Activated naive CD4-positive, alpha-beta T cell treated with anti-CD3 and anti-CD28 coated beads, Interleukin-2, amount 50 U/mL, for 24 hours (primary cell): ENCODE data around the gene GARIN5A.

Experiments
- H3K27ac Mint-ChIP-seq: one replicate; pipeline ENCODE4 v1.8.0; 2021; ENCODE audit warnings: mild to moderate bottlenecking, mixed read lengths
- H3K27me3 Mint-ChIP-seq: one replicate; pipeline ENCODE4 v1.8.0; 2021; ENCODE audit warnings: mixed read lengths
- H3K36me3 Mint-ChIP-seq: one replicate; pipeline ENCODE4 v1.8.0; 2021; ENCODE audit warnings: mixed read lengths
- H3K4me1 Mint-ChIP-seq: one replicate; pipeline ENCODE4 v1.8.0; 2021; ENCODE audit warnings: mixed read lengths
- H3K4me3 Mint-ChIP-seq: one replicate; pipeline ENCODE4 v1.8.0; 2021; ENCODE audit warnings: mild to moderate bottlenecking, mixed read lengths
- H3K9me3 Mint-ChIP-seq: one replicate; pipeline ENCODE4 v1.8.0; 2021; ENCODE audit warnings: mixed read lengths

Gene GARIN5A

DNA sequence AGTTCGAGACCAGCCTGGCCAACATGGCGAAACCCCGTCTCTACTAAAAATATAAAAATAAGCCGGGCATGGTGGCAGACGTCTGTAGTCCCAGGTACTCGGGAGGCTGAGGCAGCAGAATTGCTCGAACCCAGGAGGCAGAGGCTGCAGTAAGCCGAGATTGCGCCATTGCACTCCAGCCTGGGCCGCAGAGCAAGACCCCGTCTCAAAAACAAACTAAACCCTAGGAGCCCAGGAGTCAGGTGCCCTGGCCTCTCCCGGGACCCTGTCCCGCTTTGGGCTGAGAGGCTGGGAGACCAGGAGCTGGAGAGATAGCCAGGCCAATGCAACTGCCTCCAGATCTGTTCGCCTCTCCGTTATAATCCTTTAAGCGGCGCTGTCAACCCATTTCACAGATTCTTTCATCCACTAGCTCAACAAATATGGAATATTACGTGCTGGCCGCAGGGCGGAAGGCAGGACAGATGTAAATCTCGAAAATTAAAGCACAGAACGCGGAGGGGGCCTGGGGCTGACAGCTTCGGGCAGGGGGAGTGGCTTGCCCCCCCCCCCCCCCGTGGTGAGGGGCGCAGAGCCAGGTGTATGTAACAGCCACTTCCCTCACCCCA is 49.2 kb downstream of the GARIN5A start:
- H3K9me3 Mint-ChIP-seq, result no peaks in the 10 kb centered on the region
- H3K4me1 Mint-ChIP-seq, result peaks cover 17% of the 10 kb centered on the region
- H3K27ac Mint-ChIP-seq, result no peak overlapping the region
- peaks cover 2% of the 10 kb centered on the region for H3K27me3 Mint-ChIP-seq
- no peaks in the 10 kb centered on the region for H3K36me3 Mint-ChIP-seq
- peak overlapping the region; percentile 26 for H3K4me3 Mint-ChIP-seq

DNA sequence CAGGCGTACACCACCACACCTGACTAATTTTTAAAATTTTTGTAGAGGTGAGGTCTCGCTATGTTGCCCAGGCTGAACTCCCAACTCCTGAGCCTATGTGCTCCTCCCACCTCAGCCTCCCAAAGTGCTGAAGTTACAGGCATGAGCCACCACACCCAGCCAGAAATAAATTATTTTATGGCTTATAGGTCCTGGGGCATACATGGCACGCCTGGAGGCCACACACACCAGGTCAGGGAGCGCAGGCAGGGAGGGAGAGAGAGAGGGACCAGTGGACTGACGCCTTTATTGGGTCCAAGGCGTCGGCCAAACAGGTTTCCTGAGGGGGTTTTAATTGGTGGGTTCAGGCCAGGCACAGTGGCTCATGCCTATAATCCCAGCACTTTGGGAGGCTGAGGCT is 51.1 kb downstream of the GARIN5A start:
- H3K36me3 Mint-ChIP-seq, result no peaks in the 10 kb centered on the region
- H3K27ac Mint-ChIP-seq, result no peak overlapping the region
- no peaks in the 10 kb centered on the region for H3K9me3 Mint-ChIP-seq
- no peak overlapping the region for H3K4me3 Mint-ChIP-seq
- peaks cover 6% of the 10 kb centered on the region for H3K4me1 Mint-ChIP-seq
- H3K27me3 Mint-ChIP-seq, result peaks cover 8% of the 10 kb centered on the region

GRCh38 chr19:50423279-50424113 is 53.2 kb downstream of the GARIN5A start:
- Mint-ChIP-seq H3K4me1 (peaks cover 12% of the 10 kb centered on the region), H3K27ac (no peak overlapping the region), H3K4me3 (no peak overlapping the region), H3K27me3 (peaks cover 19% of the 10 kb centered on the region), H3K9me3 (no peaks in the 10 kb centered on the region), H3K36me3 (peaks cover 1% of the 10 kb centered on the region)

DNA sequence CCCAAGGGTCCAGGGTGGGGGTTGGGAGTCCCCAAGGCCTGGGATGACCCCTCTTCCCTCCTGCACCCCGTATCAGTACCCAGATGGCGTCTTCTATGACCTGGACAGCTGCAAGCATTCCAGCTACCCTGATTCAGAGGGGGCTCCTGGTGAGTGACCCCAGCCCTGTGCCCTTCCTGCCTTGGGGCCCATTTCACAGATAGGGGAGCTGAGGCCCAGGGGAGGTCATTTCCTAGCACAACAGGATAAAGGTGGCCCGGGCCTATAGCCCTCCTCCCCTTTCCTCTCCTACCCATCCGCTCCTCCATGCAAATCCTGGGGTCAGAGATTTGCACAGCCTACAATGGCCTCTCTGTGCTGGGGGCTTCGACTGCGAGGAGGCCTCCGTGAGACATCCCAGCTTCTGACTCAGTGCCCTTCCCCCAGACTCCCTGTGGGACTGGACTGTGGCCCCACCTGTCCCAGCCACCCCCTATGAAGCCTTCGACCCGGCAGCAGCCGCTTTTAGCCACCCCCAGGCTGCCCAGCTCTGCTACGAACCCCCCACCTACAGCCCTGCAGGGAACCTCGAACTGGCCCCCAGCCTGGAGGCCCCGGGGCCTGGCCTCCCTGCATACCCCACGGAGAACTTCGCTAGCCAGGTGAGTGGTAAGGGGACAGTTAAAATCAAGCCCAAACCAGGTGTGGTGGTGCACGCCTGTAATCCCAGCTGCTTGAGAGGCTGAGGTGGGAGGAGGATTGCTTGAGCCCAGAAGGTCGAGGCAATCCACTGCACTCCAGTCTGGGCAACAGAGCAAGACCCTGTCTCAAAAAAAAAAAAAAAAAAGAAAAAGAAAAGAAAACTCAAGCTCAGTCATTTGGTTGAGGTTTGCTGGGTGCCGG is 54.0 kb downstream of the GARIN5A start:
- peaks cover 1% of the 10 kb centered on the region for H3K36me3 Mint-ChIP-seq
- peaks cover 12% of the 10 kb centered on the region for H3K4me1 Mint-ChIP-seq
- H3K4me3 Mint-ChIP-seq, result no peak overlapping the region
- peaks cover 19% of the 10 kb centered on the region for H3K27me3 Mint-ChIP-seq
- H3K9me3 Mint-ChIP-seq, result no peaks in the 10 kb centered on the region
- no peak overlapping the region for H3K27ac Mint-ChIP-seq

DNA sequence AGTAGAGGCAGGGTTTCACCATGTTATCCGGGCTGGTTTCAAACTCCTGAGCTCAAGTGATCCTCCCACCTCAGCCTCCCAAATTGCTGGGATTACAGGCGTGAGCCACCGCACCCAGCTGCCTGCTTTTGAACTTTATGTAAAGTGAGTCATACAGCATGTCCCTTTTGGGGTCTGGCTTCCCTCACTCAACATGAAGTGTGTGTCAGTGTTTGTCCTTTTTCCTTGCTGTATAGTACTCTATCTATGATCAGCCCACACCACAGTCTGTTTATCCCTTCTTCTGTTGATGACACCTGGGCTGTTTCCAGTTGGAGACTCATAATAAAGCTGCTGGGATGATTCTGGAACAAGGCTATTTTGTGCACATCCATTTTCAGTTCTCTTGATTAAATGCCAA is 55.8 kb downstream of the GARIN5A start:
- Mint-ChIP-seq H3K27me3 (peaks cover 19% of the 10 kb centered on the region), H3K4me1 (peaks cover 12% of the 10 kb centered on the region), H3K4me3 (no peak overlapping the region), H3K36me3 (peaks cover 1% of the 10 kb centered on the region), H3K27ac (no peak overlapping the region), H3K9me3 (no peaks in the 10 kb centered on the region)

DNA sequence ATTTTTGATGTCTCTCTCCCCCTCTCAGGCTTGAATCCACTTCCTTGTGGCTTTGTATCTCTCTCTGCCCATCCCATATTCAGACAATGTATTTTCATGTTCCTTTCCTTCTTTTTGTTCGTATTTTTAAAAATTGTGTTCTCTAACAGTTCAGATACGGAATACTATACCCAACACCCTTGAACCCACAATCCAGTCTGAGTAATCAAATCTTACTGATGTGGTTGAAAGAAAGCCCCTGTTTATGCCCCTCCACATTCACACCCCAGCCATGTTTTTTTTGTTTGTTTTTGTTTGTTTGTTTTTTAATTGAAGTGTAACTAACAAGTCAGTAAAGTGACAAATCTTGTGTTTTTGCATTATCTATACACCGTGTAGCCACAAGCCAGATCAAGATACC is 56.5 kb downstream of the GARIN5A start:
- H3K36me3 Mint-ChIP-seq, result peaks cover 1% of the 10 kb centered on the region
- H3K4me3 Mint-ChIP-seq, result no peak overlapping the region
- H3K27me3 Mint-ChIP-seq, result peaks cover 19% of the 10 kb centered on the region
- H3K27ac Mint-ChIP-seq, result peak overlapping the region; percentile 20
- peaks cover 12% of the 10 kb centered on the region for H3K4me1 Mint-ChIP-seq
- no peaks in the 10 kb centered on the region for H3K9me3 Mint-ChIP-seq

DNA sequence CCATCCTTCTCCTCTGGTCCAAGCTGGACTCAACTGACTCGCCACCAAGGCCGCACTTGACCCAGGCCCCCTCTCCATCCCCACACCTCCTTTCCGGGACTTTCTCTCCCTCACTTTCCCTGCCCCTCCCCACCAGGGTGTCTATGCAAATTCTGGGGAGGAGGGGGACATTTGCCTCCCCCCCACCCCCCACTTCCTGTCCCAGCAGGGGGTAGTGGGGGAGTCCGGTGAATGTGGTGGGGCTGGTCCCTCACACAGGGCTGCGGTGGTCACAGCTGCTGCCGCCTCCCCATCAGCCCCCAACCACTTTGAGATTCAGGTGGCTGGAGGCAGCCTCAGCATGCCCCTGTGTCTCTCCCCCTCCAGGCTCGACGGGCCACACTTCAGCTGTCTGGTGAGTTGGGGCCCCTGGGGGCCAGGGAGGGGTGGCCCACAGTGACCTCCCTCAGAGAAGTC is 57.0 kb downstream of the GARIN5A start:
- Mint-ChIP-seq H3K4me3 (no peak overlapping the region), H3K27ac (no peak overlapping the region), H3K36me3 (peaks cover 1% of the 10 kb centered on the region), H3K9me3 (no peaks in the 10 kb centered on the region), H3K4me1 (peaks cover 13% of the 10 kb centered on the region), H3K27me3 (peaks cover 19% of the 10 kb centered on the region)

DNA sequence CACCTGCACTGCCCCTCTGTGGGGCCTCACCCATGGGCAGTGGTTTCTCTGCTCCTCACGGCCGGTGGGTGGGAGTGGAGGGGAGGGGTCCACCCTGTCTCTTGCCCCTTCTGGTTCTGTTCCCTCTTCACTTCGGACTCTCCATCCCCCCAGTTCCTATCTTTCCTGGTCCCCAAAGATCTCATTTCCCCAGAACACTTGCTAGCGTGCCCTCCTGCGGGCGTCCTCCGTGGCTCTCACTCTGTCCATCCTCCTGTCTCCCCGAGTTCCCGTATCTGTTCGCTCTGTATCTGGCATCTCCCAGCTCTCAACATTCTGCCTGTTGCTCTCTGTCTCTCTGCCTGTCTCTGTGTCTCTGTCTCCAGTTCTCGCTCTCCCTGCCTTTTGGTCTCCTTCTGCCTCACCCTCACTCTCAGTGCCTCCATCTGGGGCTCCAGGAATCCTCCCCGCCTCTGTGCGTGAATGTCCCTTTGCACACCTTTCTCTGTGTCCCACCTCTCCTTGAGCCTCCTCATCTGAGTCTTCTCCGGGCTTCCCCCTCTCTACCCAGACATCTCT is 57.5 kb downstream of the GARIN5A start:
- Mint-ChIP-seq H3K4me3 (no peak overlapping the region), H3K4me1 (peaks cover 14% of the 10 kb centered on the region), H3K27me3 (peaks cover 19% of the 10 kb centered on the region), H3K27ac (peak overlapping the region; percentile 73), H3K9me3 (no peaks in the 10 kb centered on the region), H3K36me3 (peaks cover 1% of the 10 kb centered on the region)

DNA sequence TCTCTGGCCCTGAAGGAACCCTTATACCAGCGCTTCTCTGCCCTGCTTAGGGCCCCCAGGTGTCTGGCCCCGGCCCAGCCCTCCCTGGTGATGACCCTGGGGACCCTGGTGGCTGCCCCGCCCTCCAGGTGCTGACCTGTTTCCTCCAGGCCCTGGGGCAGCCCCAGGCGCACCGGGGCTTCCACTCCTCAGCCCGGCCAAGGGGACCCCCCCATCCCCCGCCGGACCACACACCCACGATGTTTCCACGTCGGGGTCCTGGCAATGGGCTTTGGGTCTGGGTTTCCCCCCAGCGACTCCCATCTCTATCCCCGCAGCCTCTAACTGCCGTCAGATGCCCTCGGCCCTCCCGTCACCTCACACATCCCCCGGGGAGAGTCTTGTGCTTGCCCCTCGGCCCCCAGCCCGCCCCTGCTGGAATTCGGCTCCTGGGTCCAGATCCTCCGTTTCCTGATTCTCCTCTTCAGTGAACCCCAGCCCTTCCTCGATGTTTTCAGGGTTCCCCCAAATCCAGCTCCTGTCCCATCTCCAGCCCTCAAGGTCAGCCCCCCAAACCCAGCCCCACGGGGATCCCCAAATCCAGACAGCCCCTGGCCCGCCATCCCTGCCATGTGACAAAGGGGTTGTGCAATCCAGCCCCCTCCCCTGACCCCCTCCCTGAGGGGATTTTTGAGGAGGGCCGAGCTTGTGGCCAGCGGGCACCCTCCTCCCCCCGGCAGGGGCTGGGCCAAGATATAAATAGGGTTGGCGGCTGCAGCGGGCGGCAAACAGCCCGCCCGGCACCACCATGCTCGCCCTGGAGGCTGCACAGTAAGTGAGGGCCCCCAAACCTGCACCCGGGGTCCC is 58.2 kb downstream of the GARIN5A start, which contains the start of gene SPIB:
Gene SPIB (plus strand): TSS at position 763 of the 846 bp plus-strand sequence. CDS start 25 bp downstream, at position 788.
- Mint-ChIP-seq H3K27ac (peak within 1 kb of the TSS; percentile 73), H3K4me1 (peaks cover 14% of the 10 kb centered on the region), H3K4me3 (no peak within 1 kb of the TSS), H3K9me3 (no peaks in the 10 kb centered on the region), H3K36me3 (peaks cover 1% of the 10 kb centered on the region), H3K27me3 (peaks cover 19% of the 10 kb centered on the region)

DNA sequence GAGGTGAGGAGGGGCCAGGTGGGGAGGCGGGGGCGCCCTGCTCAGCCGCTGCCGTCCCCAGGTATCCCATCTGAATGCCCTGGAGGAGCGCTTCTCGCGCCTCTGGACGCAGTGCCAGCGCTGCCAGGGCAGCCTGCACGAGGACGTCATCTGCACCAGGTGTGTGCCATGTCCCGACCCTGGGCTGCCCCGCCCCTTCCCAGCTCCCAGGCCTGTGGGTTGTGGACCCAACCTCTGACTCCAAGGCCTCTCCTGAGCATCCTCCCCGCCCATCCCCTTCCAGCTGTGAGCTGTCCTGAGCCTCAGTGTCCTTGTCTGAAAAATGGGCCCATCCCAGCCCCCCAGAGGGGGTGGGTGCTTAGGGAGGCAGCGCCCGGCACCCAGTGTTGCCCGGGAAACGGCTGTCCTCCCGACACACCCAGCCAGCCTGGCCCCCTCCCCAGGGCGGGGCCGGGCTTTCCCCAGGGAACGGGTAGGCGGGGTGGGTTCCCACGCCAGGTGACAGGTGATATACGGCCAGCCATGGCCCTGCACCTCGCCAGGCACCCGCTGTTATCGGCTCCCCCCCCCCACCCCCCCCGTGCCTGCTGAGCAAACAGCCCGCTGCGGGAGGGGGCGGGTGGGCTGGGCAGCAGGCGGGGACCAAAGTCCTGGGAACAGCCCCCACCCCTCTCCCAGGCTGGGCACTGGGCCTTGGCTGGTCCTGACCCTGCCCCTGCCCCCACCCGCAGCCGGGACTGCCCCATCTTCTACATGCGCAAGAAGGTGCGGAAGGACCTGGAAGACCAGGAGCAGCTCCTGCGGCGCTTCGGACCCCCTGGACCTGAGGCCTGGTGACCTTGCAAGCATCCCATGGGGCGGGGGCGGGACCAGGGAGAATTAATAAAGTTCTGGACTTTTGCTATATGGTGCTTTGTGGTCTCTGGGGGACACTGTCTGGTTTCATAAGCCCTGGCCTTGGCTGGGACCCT is 59.3 kb downstream of the GARIN5A start:
- Mint-ChIP-seq H3K4me3 (no peak overlapping the region), H3K36me3 (peaks cover 1% of the 10 kb centered on the region), H3K27ac (no peak overlapping the region), H3K27me3 (peaks cover 17% of the 10 kb centered on the region), H3K4me1 (peaks cover 14% of the 10 kb centered on the region), H3K9me3 (no peaks in the 10 kb centered on the region)
